RWPE2 (cell line): Measurements from ENCODE around the gene PAX9.

Experiments used
- ATAC-seq: fragments of 200-7000 bp; cut with Tn5 transposase; 3 replicates; pipeline ENCODE4 v1.9.1; 2021; ENCODE audit warnings: low read depth
- DNase-seq: peaks from one replicate; pipeline ENCODE4 v3.0.0-alpha.2; 2020; ENCODE audit warnings: low spot score
- H3K27ac ChIP-seq: fragments of 450-650 bp; 2 replicates; pipeline ENCODE4 v1.5.1; 2017; ENCODE audit warnings: mild to moderate bottlenecking; ENCODE audit not compliant: poor library complexity, severe bottlenecking
- H3K27me3 ChIP-seq: fragments of 250-450 bp; sonication (Bioruptor Pico); 2 replicates; pipeline ENCODE4 v1.5.1; 2021; ENCODE audit warnings: mild to moderate bottlenecking, moderate library complexity; ENCODE audit not compliant: insufficient read depth, poor library complexity, severe bottlenecking
- H3K36me3 ChIP-seq: fragments of 250-450 bp; sonication (Bioruptor Pico); 2 replicates; pipeline ENCODE4 v1.5.1; 2020; ENCODE audit warnings: low read depth, mild to moderate bottlenecking, moderate library complexity
- H3K4me1 ChIP-seq: fragments of 250-450 bp; sonication (Bioruptor Pico); 2 replicates; pipeline ENCODE4 v1.5.1; 2021; ENCODE audit warnings: mild to moderate bottlenecking, moderate library complexity; ENCODE audit not compliant: insufficient read depth, poor library complexity, severe bottlenecking
- H3K4me3 ChIP-seq: fragments of 250-450 bp; sonication (Bioruptor Pico); 2 replicates; pipeline ENCODE4 v1.5.1; 2021; ENCODE audit warnings: mild to moderate bottlenecking, moderate library complexity; ENCODE audit not compliant: severe bottlenecking
- H3K9me3 ChIP-seq: fragments of 250-450 bp; sonication (Bioruptor Pico); 2 replicates; pipeline ENCODE4 v1.5.1; 2021; ENCODE audit warnings: mild to moderate bottlenecking, moderate library complexity; ENCODE audit not compliant: severe bottlenecking
- TF ChIP-seq, protein P1 (sequence below): fragments of 450-650 bp; IDR thresholded peaks from one replicate; pipeline ENCODE4 v1.5.1; 2017; ENCODE audit warnings: mild to moderate bottlenecking, moderate library complexity; ENCODE audit not compliant: poor library complexity, severe bottlenecking

PAX9 gene

DNA sequence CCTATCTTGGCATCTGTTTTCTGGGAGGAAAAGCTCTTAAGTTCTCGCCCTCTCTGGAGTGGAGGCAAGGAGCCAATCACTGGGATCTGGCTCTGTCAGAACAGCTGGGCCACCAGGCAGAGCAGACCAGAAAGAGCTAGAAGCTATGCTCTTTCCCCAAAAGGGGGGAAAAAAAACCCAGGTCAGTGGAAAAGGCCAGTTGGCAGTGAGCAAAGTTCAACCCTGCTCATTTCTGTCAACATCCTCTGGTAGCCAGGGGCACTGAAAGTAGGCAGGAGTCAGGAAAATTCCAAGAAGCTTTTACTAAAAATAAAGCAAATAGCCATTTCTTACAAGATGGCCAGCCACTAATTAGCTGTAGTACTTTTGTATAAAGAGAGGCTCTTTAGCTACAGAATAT is 36.6 kb upstream of the PAX9 start:
- no peaks in the 10 kb centered on the region for H3K9me3 ChIP-seq
- DNase-seq (no peak), ATAC-seq (no peak)
- no peaks in the 10 kb centered on the region for H3K36me3 ChIP-seq
- H3K27ac ChIP-seq: no peak overlapping the region
- no peak overlapping the region for H3K4me3 ChIP-seq
- peaks cover 4% of the 10 kb centered on the region for H3K27me3 ChIP-seq
- TF ChIP-seq, protein P1, sequence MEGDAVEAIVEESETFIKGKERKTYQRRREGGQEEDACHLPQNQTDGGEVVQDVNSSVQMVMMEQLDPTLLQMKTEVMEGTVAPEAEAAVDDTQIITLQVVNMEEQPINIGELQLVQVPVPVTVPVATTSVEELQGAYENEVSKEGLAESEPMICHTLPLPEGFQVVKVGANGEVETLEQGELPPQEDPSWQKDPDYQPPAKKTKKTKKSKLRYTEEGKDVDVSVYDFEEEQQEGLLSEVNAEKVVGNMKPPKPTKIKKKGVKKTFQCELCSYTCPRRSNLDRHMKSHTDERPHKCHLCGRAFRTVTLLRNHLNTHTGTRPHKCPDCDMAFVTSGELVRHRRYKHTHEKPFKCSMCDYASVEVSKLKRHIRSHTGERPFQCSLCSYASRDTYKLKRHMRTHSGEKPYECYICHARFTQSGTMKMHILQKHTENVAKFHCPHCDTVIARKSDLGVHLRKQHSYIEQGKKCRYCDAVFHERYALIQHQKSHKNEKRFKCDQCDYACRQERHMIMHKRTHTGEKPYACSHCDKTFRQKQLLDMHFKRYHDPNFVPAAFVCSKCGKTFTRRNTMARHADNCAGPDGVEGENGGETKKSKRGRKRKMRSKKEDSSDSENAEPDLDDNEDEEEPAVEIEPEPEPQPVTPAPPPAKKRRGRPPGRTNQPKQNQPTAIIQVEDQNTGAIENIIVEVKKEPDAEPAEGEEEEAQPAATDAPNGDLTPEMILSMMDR: no peak
- no peaks in the 10 kb centered on the region for H3K4me1 ChIP-seq

GRCh38 chr14:36625436-36625835 is 36.2 kb upstream of the PAX9 start:
- TF ChIP-seq, protein P1: no peak
- no peaks in the 10 kb centered on the region for H3K4me1 ChIP-seq
- DNase-seq: no peak
- no peak for ATAC-seq
- peaks cover 4% of the 10 kb centered on the region for H3K27me3 ChIP-seq
- H3K4me3 ChIP-seq: no peak overlapping the region
- H3K27ac ChIP-seq: no peak overlapping the region
- no peaks in the 10 kb centered on the region for H3K9me3 ChIP-seq
- H3K36me3 ChIP-seq: no peaks in the 10 kb centered on the region

- no peaks in the 10 kb centered on the region for H3K36me3 ChIP-seq
- no peak overlapping the region for H3K27ac ChIP-seq
- no peaks in the 10 kb centered on the region for H3K27me3 ChIP-seq
- DNase-seq (no peak), ATAC-seq (no peak)
- H3K4me3 ChIP-seq: no peak overlapping the region
- no peaks in the 10 kb centered on the region for H3K9me3 ChIP-seq
- TF ChIP-seq, protein P1: no peak
- H3K4me1 ChIP-seq: no peaks in the 10 kb centered on the region
Measured at GRCh38 chr14:36626151-36626550, 35.5 kb upstream of the PAX9 start.

DNA sequence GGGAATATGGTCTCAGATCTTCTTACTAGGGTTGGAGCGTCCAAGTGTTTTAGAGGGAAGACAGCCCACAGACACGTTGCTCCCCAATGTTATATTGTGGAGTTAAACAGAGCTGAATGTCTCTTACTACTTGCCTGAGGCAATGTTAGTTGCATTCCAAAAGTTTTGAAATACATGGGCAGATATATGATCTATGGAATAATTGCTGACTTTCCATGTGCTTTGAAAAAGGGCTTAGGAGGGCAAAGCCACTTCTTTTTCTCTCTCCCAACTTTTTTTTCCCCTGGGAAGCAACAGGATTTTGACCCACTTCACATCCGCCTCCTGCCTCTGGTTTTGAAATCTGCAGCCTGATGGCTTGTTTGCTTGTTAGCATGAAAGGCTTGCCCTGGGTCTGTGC is 33.7 kb upstream of the PAX9 start:
- TF ChIP-seq, protein P1: no peak
- H3K27me3 ChIP-seq: no peaks in the 10 kb centered on the region
- H3K36me3 ChIP-seq: no peaks in the 10 kb centered on the region
- no peak overlapping the region for H3K27ac ChIP-seq
- DNase-seq (no peak), ATAC-seq (no peak)
- no peak overlapping the region for H3K4me3 ChIP-seq
- H3K4me1 ChIP-seq: no peaks in the 10 kb centered on the region
- no peaks in the 10 kb centered on the region for H3K9me3 ChIP-seq

GRCh38 chr14:36633580-36633979 is 28.1 kb upstream of the PAX9 start:
- no peak overlapping the region for H3K4me3 ChIP-seq
- H3K4me1 ChIP-seq: no peaks in the 10 kb centered on the region
- no peak overlapping the region for H3K27ac ChIP-seq
- TF ChIP-seq, protein P1: no peak
- ATAC-seq (no peak), DNase-seq (no peak)
- H3K36me3 ChIP-seq: no peaks in the 10 kb centered on the region
- H3K9me3 ChIP-seq: no peaks in the 10 kb centered on the region
- no peaks in the 10 kb centered on the region for H3K27me3 ChIP-seq
